Esophagus mucosa (tissue), 1 donor: Measurements from ENCODE around the gene CAMK2B. TPM values are rescaled to one million over a fixed set of nuclear protein-coding genes. Genes with fewer than 3 reads are reported as not detected.

Experiments used
- ATAC-seq: fragments of 200-7000 bp; cut with Tn5 transposase; one replicate; pipeline ENCODE4 v1.9.1; 2020
- total RNA-seq: library from RNA; stranded (reverse); gene quantifications from one replicate; pipeline ENCODE4 v1.2.4, GENCODE V29; 2023
- donor health status: DM: yes; HTN: yes; CAD: no.

The CAMK2B gene
- total RNA-seq, 1 donor from 2014 or later = 1.1 TPM

GRCh38 chr7:44228571-44229350 is 96.6 kb downstream of the CAMK2B start:
- no peak for ATAC-seq

DNA sequence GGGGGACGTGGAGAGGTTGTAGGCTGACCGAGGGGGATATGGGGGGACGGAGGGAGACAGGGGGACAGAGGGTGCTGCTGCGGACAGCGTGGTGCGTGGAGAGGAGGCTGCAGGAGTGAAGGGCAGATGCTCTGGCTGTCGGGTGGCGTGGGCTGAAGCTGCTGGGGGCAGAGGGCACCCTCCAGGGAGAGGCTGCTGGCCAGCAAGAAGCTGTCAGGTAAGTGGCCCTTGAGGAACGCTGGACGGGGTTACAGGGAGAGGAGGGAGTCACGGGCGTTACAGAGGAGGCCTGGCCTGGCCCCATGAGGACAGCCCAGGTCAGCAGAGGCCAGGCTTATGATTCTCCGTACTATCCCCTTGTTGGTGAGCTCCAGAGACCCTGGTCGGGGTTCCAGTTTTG is 97.5 kb downstream of the CAMK2B start:
- ATAC-seq = no peak

- no peak for ATAC-seq
Observed at GRCh38 chr7:44226396-44226753, 99.0 kb downstream of the CAMK2B start.

GRCh38 chr7:44225566-44226395 is 99.6 kb downstream of the CAMK2B start:
- ATAC-seq = peak; percentile 8

GRCh38 chr7:44224974-44225565 is 100.3 kb downstream of the CAMK2B start:
- ATAC-seq = peak; percentile 23

DNA sequence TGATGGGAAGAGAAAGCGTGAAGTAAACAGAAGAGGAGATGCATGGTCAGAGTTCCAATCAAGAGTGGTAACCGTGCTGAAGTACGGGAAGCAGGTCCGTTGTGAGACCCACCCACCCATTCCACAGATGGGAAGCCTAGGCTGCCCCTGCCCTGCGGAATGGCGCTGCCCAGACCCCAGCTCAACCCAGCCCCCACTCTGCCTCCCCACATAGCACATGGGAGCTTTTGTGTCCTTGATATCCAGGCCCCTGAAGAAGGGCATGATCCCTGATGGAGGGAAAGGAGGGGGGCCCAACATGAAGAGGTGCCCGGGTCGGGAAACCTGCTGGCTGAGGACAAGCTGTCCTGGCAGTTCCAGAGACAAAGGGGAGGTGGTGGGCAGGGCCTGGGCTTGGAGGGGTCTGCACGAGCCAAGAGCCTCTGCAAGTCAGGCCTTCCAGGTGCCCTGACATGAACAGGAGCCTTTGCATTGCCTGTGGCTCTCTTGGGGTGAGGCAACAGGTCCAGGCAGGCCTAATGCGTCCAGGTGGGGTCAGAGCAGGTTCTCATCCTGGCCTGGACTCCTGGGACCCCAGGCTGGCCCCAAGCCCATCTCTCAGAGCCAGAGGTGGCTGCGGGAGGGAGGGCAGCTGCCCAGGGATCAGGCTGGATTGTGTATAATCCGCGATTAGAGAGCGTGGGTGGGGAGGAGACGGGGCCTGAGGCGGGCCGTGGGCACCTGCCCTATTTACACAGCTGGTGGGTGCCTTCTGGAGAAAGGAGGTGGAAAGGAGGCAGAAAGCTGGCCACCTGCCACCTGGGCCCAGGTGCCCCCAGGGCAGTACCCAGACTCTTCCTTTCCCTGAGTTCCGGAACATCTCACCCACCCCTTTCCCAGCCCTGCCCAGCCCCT is 101.1 kb downstream of the CAMK2B start:
- ATAC-seq = peak; percentile 41

GRCh38 chr7:44223362-44224079 is 101.9 kb downstream of the CAMK2B start:
- ATAC-seq = no peak

GRCh38 chr7:44222776-44223261 is 102.6 kb downstream of the CAMK2B start:
- no peak for ATAC-seq

GRCh38 chr7:44222074-44222473 is 103.3 kb downstream of the CAMK2B start:
- ATAC-seq = no peak

- ATAC-seq = no peak
Observed at GRCh38 chr7:44221231-44221791, 104.1 kb downstream of the CAMK2B start.

DNA sequence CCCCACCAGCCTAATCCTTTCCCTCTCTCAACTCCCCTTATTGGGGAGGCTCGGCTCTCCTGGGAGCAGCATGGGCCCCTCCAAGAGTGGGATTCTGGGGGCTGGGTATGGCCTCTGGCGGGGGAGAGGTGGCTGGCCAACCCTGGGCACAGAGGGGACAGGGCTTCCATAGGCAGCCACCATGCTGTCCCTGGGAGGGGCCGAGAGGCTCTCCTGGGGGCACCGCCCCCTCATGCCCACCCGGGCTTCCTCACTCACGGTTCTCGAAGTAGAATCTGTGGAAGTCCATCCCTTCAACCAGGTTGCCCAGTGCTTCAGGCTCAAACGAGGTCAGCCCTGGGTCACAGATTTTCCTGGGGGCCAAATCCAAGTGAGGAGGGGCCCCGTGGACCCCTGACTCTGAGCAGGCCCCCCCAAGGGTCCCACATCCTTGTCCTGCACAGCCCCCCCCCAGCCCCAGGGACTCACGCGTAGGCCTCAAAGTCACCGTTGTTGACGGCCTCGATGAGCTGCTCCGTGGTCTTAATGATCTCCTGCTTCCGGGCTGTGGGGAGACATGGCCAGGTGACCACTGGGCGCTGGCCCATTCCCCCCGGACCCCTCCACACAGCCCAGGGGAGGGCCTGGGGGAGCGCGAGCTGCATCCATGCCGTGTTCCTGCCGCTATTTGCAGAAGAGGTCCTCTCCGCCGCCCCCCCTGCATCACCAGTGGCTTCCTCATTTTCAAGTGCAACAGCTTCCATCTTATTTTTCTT is 104.9 kb downstream of the CAMK2B start:
- no peak for ATAC-seq

- ATAC-seq = no peak
Observed at GRCh38 chr7:44220046-44220357, 105.4 kb downstream of the CAMK2B start.

- no peak for ATAC-seq
Observed at GRCh38 chr7:44219371-44220045, 105.9 kb downstream of the CAMK2B start.

GRCh38 chr7:44218418-44219201 is 106.8 kb downstream of the CAMK2B start:
- ATAC-seq = no peak

DNA sequence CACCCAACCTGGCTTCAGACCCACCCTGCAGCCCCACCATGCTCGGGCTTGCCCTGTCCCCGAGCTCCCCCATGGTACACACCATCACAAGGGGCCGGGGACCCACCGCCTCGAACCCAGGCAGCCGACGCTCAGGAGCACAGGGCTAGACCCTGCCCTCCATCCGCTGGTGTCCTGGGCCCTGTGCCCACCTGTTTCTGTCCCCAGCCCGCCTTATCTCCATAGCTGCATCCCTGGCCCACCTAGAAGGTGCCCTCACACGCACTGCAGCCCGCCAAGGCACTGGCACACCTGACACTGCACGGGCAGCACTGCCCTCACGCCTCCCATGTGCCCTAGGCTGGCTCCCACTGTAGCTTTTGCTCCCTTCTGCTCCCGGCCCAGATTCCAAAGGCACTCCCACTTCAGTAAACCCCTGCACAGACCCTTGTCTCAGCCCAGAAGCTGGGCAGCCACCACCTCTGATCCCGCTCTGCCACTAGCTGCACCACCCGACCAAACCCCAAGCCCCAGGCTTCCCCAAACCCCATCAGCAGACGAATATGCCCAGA is 107.5 kb downstream of the CAMK2B start:
- ATAC-seq = no peak

- no peak for ATAC-seq
Observed at GRCh38 chr7:44217223-44217714, 108.1 kb downstream of the CAMK2B start.

- no peak for ATAC-seq
Observed at GRCh38 chr7:44216521-44217222, 108.7 kb downstream of the CAMK2B start.

DNA sequence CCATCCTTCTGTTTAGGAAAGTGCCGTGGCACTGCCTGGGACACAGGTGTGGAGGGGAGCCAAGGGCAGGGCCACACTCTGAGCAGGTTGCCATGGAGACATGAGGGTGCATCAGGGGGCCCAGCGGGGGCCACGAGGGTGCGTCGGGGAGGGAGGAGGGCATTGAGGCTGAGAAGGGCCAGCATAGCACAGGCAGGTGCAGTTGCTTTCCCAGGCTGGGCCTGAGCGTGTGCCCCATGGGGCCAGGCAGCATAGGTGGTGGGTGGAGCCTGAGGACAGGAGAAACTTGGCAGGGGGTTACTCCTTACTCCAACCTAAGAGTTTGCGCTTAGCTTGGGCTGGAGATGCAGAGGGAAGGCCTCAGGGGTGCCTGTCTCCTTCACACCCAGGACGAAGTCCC is 109.4 kb downstream of the CAMK2B start:
- ATAC-seq = peak; percentile 4
